Measurements from ENCODE around the gene UNC13C.

DNA sequence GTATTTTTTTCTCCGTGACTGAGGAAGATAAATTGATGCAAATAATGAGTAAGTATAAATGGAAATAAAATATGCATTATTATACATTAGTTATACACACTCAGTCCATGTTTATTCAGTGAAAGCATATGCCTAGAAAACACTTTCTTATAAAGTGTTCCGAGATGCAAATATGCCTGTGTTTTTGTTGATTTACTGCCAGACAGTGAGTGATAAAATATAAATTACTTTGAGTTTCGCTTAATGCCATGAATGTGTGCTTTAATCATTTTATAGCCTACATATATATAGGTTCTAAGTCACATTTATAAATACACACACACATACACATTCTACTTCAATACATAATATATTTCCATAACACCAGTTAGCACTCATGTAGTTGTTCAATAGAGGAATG, 569.2 kb downstream of the UNC13C start:
- no peak for TF ChIP-seq POLR2A (IDR thresholded peaks at IDR 0.05)
- TF ChIP-seq, protein P1, sequence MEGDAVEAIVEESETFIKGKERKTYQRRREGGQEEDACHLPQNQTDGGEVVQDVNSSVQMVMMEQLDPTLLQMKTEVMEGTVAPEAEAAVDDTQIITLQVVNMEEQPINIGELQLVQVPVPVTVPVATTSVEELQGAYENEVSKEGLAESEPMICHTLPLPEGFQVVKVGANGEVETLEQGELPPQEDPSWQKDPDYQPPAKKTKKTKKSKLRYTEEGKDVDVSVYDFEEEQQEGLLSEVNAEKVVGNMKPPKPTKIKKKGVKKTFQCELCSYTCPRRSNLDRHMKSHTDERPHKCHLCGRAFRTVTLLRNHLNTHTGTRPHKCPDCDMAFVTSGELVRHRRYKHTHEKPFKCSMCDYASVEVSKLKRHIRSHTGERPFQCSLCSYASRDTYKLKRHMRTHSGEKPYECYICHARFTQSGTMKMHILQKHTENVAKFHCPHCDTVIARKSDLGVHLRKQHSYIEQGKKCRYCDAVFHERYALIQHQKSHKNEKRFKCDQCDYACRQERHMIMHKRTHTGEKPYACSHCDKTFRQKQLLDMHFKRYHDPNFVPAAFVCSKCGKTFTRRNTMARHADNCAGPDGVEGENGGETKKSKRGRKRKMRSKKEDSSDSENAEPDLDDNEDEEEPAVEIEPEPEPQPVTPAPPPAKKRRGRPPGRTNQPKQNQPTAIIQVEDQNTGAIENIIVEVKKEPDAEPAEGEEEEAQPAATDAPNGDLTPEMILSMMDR (IDR thresholded peaks at IDR 0.05), result no peak
